GM18867 (cell line): ENCODE results near the gene NBPF1.
"Not testable (repeated sequence)": the region's sequence is repeated elsewhere in the genome, so short reads cannot be mapped to it uniquely, and the experiment has no call there.

Experiments used
- ATAC-seq: cut with Tn5 transposase; IDR thresholded peaks from one replicate; pipeline ENCODE4 v1.9.1; 2021; ENCODE audit warnings: mild to moderate bottlenecking, moderate library complexity; ENCODE audit not compliant: unreplicated experiment

NBPF1 gene

GRCh38 chr1:16518913-16519254 is 94.5 kb downstream of the NBPF1 start:
- not testable (repeated sequence) for ATAC-seq

- ATAC-seq, result not testable (repeated sequence)
Observed at GRCh38 chr1:16516694-16517410, 96.5 kb downstream of the NBPF1 start.

GRCh38 chr1:16514107-16515055 is 99.0 kb downstream of the NBPF1 start, which contains the start of gene RNU1-1:
TSS of gene RNU1-1 (minus strand) at chr1:16514285.
- ATAC-seq, result peak; percentile 55

GRCh38 chr1:16513412-16514106 is 99.8 kb downstream of the NBPF1 start:
- peak; percentile 81 for ATAC-seq

- not testable (repeated sequence) for ATAC-seq
Observed at GRCh38 chr1:16512624-16513411, 100.5 kb downstream of the NBPF1 start.
